Measurements from ENCODE around the gene MPV17. TPM values are rescaled to one million over a fixed set of nuclear protein-coding genes. Genes with fewer than 3 reads are reported as not detected.

MPV17 gene
- polyA plus RNA-seq, 1 donor (not counting 4 experiments of a cell fraction or from before 2014, with no cell fraction given) = 125 TPM

- H3K9me3 ChIP-seq (ENCODE audit: control insufficient read depth, low read depth, low read length) = no peaks in the 10 kb centered on the region
- TF ChIP-seq EZH2 (IDR thresholded peaks at IDR 0.05; ENCODE audit: low read length) (no peak), CTCF (optimal IDR thresholded peaks at IDR 0.05 in 1 of 3, IDR thresholded peaks at IDR 0.05 in 1 of 3, conservative IDR thresholded peaks at IDR 0.05 in 1 of 3; ENCODE audit: extremely low read depth in 1 of 3, insufficient read depth in 2 of 3, low read length in 3 of 3) (no peak)
- H3K4me1 ChIP-seq (ENCODE audit: control insufficient read depth, extremely low read depth, insufficient read depth, low read length) = no peaks in the 10 kb centered on the region
- H2AFZ ChIP-seq (ENCODE audit: control insufficient read depth, low read length) = no peak overlapping the region
- no peak for FAIRE-seq
- H4K20me1 ChIP-seq (ENCODE audit: control insufficient read depth, extremely low read depth, insufficient read depth, low read length) = peaks cover 2% of the 10 kb centered on the region
- H3K4me2 ChIP-seq (ENCODE audit: control insufficient read depth, extremely low read depth, insufficient read depth, low read depth, low read length) = no peak overlapping the region
- peaks cover 41% of the 10 kb centered on the region for H3K27me3 ChIP-seq (ENCODE audit: control insufficient read depth, extremely low read depth, insufficient read depth, low read length)
- H3K79me2 ChIP-seq (ENCODE audit: control insufficient read depth, insufficient read depth, low read length) = no peaks in the 10 kb centered on the region
- dilution Hi-C loops (cut with MboI; ENCODE audit: extremely low pct_ligation_motif_present, low sequenced_read_pairs) = no loop called here
- H3K9ac ChIP-seq (ENCODE audit: control insufficient read depth, extremely low read depth, insufficient read depth, low read length) = no peak overlapping the region
- DNase-seq (ENCODE audit: low read depth, low spot score) = no peak
- H3K36me3 ChIP-seq (ENCODE audit: control insufficient read depth in 2 of 2, extremely low read depth in 1 of 2, insufficient read depth in 2 of 2, low read length in 2 of 2) = peaks cover 0 to 3% of the 10 kb centered on the region in 2 experiments
- H3K4me3 ChIP-seq (ENCODE audit: control insufficient read depth in 2 of 3, extremely low read depth in 1 of 3, insufficient read depth in 2 of 3, low read depth in 1 of 3, low read length in 3 of 3) = no peak overlapping the region
- H3K9me1 ChIP-seq (ENCODE audit: control insufficient read depth, extremely low read depth, insufficient read depth, low read length) = no peaks in the 10 kb centered on the region
- no peak overlapping the region for H3K27ac ChIP-seq (ENCODE audit: control insufficient read depth, insufficient read depth, low read length)
Observed at GRCh38 chr2:27306136-27306535, 16.8 kb downstream of the MPV17 start.

- H3K27me3 ChIP-seq (ENCODE audit: control insufficient read depth, extremely low read depth, insufficient read depth, low read length) = peaks cover 41% of the 10 kb centered on the region
- no peak for FAIRE-seq
Observed at GRCh38 chr2:27305516-27305915, 17.4 kb downstream of the MPV17 start.

More at GRCh38 chr2:27305516-27305915, 17.4 kb downstream of the MPV17 start:
- no peak overlapping the region for H2AFZ ChIP-seq (ENCODE audit: control insufficient read depth, low read length)
- H3K27ac ChIP-seq (ENCODE audit: control insufficient read depth, insufficient read depth, low read length) = no peak overlapping the region
- H4K20me1 ChIP-seq (ENCODE audit: control insufficient read depth, extremely low read depth, insufficient read depth, low read length) = peaks cover 2% of the 10 kb centered on the region
- H3K4me1 ChIP-seq (ENCODE audit: control insufficient read depth, extremely low read depth, insufficient read depth, low read length) = no peaks in the 10 kb centered on the region
- no peak for TF ChIP-seq CTCF (optimal IDR thresholded peaks at IDR 0.05 in 1 of 3, IDR thresholded peaks at IDR 0.05 in 1 of 3, conservative IDR thresholded peaks at IDR 0.05 in 1 of 3; ENCODE audit: extremely low read depth in 1 of 3, insufficient read depth in 2 of 3, low read length in 3 of 3)
- no peak for TF ChIP-seq EZH2 (IDR thresholded peaks at IDR 0.05; ENCODE audit: low read length)
- H3K9me3 ChIP-seq (ENCODE audit: control insufficient read depth, low read depth, low read length) = no peaks in the 10 kb centered on the region
- dilution Hi-C loops (cut with MboI; ENCODE audit: extremely low pct_ligation_motif_present, low sequenced_read_pairs) = no loop called here
- no peak overlapping the region for H3K4me2 ChIP-seq (ENCODE audit: control insufficient read depth, extremely low read depth, insufficient read depth, low read depth, low read length)
- H3K9me1 ChIP-seq (ENCODE audit: control insufficient read depth, extremely low read depth, insufficient read depth, low read length) = no peaks in the 10 kb centered on the region
- H3K36me3 ChIP-seq (ENCODE audit: control insufficient read depth in 2 of 2, extremely low read depth in 1 of 2, insufficient read depth in 2 of 2, low read length in 2 of 2) = peaks cover 0 to 3% of the 10 kb centered on the region in 2 experiments
- H3K4me3 ChIP-seq (ENCODE audit: control insufficient read depth in 2 of 3, extremely low read depth in 1 of 3, insufficient read depth in 2 of 3, low read depth in 1 of 3, low read length in 3 of 3) = no peak overlapping the region
- no peak overlapping the region for H3K9ac ChIP-seq (ENCODE audit: control insufficient read depth, extremely low read depth, insufficient read depth, low read length)
- DNase-seq (ENCODE audit: low read depth, low spot score) = no peak
- H3K79me2 ChIP-seq (ENCODE audit: control insufficient read depth, insufficient read depth, low read length) = no peaks in the 10 kb centered on the region
